Left kidney (tissue), 2 donors: ENCODE measurements around the gene NIPAL4. TPM values are rescaled to one million over a fixed set of nuclear protein-coding genes. Genes with fewer than 3 reads are reported as not detected.
A peak's percentile ranks its signal among the peaks of the same experiment; 100 is the strongest.
"Not testable (repeated sequence)": the region's sequence is repeated elsewhere in the genome, so short reads cannot be mapped to it uniquely, and the experiment has no call there.

ENCODE experiments used
- DNase-seq: peaks from one replicate; pipeline ENCODE4 v3.0.0-alpha.2; 2013
- polyA plus RNA-seq: library from polyadenylated mRNA; unstranded; fragments of 120-200 nt; gene quantifications from one replicate; pipeline ENCODE4 v1.2.1, GENCODE V29; 2013; ENCODE audit not compliant: insufficient read length

NIPAL4 gene
- polyA plus RNA-seq, 1 donor = 0.58 TPM

DNA sequence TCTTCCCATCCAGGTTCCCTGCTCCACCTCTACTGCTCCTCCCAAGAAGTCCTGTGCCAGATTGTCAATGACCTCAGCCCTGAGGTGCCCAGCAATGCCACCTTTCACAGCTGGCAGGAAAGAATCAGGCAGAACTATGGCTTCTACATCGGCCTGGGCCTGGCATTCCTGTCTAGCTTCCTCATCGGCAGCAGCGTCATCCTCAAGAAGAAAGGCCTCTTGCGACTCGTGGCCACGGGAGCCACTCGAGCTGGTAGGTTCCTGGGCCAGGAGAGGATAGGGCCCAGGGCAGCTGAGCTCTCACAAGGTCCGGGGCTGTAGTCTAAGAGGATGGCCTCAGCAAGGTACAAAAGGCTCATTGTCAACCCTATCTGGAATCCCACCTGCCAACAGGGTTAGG, 3.1 kb downstream of the NIPAL4 start:
- DNase-seq = no peak

DNA sequence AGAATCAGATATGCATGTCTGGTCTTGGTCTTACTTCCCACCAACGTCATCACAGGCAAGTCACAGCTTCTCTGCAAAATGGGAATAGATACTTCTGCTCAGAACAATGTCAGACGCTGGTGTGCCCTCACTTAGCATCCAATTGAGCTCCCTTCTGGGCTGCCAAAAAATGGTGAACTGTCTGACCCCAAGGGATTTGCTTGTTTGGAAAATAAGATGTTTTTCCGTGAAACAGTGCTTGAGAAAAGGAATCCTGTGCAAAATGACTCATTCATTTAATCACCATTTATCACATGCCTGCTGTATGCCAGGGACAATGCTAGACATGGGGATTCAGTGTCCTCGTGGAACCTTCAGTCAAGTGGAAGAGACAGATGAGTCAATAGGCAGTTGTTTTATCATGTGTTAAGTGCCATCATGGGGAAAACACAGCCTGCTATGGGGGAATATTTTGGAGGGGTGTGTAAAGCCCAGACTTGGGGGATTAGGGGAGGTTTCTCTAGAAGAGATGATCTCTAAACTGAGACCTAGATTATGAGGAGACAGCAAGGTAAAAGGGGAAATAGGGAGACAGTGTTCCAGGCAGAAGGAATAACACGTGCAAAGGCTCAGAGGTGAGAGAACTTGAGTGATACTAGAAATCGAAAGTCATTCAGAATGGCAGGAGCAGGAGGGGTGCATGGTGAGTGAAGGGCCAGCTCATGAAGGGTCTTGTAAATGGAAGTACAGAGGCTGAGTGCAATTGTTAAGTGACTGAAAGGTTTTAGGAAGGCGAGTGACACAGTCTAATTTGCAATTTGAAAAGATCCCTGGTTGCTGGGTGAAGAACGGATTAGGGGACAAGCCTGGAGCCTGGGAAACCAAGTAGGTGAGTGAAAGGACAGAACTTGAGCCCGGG, 3.9 kb downstream of the NIPAL4 start:
- no peak for DNase-seq

DNA sequence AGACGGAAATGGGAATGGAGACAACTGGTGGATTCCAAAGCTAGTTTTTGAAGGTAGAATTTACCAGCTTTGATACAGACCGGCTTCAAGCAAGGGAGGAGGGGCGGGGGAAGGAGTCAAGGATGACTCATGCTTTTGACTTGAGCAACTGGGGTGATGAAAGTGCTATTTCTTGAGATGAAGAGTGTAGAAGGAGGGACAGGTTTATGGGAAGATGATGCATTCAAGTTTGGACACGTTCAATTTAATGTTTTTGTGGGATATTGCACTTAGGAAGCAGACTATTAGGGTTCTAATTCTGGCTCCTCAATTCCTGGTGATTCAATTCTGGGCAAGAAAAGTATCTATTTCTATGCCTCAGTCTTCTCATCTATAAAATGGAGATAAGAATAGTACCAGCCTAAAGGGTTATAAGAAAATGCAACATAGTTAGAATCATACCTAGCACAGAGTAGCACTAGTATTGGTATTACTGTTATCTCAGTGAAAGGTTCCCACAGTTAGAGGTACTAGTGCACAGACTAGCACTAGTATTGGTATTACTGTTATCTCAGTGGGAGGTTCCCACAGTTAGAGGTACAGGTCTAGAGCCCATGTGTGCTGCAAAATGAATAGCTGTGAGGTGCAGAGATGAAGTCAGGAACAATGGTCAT, 4.6 kb downstream of the NIPAL4 start:
- no peak for DNase-seq

DNA sequence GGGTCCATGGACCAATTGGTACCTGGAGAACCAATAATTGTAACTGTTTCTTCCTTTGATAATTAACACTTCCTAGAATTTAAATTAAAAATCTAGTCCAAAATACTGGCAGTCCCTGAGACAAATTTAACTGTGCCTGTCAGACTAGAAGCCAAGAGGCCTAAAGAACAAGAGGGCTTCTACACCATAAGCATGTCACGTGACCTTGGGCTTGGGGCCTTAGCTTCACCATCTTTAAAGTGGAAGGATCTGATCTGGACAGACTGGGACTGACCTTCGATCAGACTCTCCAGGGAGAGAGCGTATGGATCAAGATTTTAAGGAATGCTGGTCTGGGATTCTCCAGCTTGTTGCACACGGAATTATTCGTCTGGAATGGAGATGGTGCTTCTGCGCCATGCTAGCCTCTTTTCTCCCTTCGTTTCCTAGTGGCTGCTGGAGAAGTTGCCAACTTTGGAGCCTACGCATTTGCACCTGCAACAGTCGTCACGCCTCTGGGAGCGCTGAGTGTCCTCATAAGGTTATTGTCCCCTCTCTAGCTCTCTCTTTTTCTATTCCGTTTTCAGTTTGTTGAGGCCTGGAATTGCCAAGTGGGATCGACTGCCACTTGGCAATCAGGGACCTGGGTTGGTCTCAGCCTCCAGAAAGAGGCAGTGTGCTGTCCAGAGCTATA, 8.4 kb downstream of the NIPAL4 start:
- DNase-seq = no peak

DNA sequence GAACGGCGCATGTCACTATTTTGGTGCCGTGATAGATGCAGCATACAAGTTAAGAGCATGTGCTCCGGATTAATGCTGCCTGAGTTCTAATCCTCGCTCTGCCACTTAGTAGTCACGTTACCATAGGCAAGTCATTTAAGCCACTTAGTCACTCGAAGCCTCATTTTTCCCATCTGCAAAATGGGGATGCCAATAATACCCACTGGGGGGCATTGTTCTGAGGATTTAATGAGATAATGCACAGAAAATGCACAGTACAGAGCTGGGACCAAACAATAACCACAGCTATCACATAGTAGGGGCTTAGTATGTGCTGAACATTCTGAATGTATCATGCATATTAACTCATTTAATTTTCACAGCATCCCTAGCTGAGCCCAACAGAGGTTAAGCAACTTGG, 9.1 kb downstream of the NIPAL4 start:
- DNase-seq = no peak

DNA sequence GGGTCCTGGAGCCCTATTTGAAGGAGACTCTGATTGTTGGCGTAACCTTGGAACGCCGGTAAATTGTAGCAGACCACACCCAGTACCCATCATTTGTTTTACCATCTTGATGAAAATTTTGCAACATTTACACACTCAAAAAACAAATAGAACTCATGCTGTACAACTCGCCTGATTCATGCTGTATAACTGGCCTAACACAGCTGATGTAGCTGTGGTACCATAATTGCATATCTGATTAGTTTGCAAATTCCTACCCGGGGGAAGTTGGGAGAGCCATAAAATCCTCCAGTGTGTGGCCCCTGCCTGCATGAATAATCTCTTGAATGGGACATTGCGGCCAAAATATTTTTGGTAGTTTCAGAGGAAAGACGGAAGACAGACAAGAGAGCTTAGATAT, 9.7 kb downstream of the NIPAL4 start:
- DNase-seq = no peak

DNA sequence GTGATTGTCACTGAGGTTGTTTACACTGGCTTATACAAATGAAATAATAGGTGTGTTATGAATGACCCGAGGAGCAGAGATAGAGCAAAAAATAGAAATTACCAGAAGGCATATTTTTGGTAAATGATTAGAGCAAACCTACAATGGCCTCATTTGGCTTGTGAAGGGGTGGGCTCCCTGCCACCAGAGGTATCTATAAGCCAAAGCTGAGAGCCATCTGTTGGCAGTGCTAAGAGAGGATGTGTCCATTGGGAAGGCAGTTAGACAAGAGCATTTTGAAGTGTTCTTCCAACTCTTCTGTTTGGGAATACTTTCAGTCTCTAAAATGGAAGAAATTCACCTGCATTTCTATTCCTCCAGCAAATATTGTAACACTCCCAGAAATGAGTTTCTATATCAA, 10.6 kb downstream of the NIPAL4 start:
- no peak for DNase-seq

DNA sequence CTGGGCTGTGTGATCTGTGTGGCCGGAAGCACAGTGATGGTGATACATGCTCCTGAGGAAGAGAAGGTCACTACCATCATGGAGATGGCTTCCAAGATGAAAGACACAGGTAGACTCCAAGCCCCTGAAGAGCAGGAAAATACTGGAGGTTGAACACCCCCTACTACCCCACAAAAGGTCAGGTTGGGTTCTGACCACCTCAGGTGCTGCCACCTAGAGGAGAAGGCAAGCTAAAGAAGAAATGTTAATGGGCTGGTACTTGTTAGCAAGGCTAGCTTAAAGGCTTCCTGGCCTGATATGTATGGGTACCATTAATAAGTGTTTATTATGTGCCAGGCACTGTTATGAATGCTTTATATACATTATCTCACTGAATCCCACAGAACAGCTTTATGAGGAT, 11.7 kb downstream of the NIPAL4 start:
- no peak for DNase-seq

DNA sequence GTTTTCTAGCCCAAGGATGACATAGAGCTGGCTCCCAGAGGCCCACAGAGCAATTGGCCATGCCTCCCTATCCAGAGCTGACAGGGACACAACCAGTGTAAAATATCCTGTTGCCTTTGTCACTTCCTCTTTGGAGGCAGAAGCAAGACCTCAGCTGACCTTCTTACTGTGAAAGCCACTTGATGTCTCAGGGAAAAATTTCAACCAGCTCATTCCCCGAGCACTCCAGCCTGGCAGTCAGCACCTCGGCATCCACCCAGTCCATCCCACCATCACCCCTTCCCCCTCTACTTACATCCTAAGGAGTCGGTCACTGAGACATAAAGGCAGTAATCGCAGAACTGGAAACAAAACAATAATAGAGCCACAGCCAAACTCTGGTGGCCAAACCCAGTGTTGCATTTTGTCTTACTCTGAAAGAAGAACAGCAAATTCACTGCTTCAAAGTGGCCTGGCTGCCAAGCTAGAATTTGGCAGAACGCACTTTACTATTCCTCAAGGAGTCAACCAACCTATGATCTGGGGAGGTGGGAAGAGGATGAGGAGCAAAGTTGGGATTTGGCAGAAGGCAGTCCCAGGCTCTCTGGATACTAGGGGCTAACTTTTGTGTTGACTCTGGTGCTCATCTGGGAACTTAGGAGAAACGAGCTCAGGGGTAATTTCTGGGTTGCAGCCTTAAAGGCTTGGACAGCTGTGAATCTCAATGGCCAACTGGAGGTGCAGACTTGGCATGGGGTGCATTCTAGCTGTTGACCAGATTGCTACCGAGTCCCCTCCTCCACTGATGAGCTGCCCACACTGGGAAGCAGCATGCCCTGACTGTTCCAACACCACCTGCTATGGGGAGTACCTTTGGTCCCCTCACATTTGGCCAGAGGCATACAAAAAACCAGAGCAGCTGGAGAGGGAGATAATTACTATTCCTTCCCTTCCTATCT, 13.6 kb downstream of the NIPAL4 start:
- no peak for DNase-seq

DNA sequence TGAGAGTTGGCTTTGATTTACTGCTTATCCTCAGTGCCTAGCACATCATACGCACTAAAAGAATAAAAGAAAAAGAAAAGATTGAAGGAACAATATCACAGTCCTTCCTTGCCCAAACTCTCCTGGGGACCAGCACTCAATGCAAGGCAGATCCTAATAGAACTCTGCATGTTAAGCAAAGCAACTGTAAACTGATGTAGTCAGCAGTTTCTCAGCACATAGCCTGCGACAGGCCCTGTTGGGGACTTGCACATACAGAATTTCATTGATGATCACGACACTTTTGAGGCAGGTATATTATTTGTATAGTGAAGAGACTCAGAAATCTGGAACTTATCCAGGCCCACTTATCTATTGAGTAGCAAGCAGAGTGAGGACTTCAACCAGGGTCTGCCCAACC, 15.4 kb downstream of the NIPAL4 start:
- no peak for DNase-seq

DNA sequence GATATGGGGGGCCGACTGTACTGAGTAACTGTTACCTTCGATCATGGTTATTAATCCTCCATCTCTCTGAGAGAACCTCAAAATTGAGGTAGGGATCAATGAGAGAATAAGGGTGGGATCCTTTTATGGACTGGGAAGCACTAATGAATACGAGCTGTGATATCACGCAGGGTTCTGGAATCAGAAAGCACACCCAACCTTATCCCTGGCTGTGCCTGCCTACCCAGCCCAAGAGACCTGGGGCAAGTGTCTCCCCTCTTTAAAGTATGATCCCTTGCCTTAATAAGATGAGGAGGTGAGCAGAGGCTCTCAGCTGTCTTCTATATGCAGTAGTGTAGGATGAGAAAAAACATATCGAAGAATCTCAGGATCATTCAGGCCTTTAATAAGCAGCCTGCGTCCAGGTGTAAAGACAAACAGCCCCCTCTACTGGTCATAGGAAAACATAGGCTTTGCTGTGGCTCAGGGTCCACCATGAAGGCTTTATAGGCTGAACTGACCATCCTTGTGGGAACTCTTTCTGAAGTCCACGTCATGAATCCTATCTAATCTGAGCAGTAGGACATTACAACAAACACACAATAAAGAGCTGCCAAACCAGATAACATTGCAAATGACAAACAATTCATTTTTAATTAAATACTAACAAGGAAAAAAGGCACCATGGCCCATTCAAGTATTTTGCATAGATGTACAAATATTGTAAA, 16.8 kb downstream of the NIPAL4 start:
- peak; percentile 71 for DNase-seq

DNA sequence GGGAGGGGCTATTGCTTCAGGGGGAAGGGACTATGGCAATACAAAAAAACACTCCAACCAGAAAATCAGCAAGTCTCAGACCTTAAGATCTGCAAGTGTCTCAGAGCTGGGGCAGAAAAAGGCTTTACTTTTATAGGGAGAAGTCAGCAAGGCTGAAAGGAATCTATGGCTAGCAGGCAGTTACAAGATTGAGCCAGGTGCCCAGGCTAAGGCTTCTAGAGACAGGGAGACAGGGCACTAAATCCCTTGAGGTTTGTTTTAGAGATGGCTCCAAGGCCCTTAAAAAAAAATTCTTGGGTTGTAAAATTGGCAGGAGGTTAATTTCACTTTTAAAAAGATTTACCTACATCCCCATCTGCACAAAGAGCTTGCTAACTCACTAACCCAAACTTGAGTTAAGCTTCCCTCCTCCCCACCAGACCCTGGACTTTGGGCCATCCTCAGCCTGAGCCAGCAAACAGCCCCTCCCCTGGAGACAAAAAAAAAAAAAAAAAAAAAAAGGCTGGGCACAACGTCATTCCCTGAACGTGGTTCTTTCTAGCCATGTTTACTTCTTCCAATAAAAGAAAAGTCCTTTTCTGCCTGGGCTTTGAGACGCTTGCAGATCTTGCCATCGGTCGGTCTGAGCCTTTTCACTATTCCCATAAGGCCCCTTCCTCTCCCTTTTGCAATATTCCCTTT, 17.9 kb downstream of the NIPAL4 start:
- DNase-seq = no peak

DNA sequence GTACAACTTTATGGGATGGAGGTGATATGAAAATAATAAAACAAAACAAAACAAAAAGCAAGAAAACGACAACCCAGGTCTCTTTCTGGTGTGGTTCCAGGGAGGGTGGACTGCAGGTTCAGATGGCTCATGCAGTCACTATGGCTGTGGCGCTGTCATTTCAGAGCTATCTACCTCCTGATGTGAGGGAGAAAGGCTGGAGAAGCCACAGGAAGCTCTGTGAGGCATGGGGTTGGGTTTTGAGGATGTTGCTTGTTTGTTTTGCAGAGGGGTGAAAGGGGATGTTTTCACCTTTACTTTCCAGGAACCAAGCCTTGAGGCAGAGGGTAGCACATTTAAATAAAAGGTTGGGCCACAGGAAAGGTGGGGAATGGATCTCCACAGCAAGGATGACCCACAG, 18.7 kb downstream of the NIPAL4 start:
- DNase-seq = no peak

DNA sequence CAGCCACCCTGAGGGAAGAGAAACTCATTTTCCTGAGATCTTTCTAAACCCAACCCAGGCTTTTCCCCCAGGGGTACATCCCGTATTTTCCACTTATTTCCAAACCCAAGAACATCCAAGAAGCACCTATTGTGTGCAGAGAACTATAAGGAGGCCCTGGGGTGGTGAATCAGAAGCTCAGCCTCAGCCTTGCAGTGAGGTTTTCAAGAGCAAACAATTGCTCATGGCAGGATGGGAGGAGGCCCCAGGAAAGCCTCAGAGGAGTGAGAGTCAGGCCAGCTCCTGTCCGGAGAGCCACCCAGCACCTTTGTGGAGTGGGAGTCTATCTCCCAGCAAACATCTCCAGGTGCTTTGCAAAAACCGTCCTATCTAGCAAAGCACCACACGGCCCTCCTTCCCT, 19.2 kb downstream of the NIPAL4 start:
- DNase-seq = no peak

DNA sequence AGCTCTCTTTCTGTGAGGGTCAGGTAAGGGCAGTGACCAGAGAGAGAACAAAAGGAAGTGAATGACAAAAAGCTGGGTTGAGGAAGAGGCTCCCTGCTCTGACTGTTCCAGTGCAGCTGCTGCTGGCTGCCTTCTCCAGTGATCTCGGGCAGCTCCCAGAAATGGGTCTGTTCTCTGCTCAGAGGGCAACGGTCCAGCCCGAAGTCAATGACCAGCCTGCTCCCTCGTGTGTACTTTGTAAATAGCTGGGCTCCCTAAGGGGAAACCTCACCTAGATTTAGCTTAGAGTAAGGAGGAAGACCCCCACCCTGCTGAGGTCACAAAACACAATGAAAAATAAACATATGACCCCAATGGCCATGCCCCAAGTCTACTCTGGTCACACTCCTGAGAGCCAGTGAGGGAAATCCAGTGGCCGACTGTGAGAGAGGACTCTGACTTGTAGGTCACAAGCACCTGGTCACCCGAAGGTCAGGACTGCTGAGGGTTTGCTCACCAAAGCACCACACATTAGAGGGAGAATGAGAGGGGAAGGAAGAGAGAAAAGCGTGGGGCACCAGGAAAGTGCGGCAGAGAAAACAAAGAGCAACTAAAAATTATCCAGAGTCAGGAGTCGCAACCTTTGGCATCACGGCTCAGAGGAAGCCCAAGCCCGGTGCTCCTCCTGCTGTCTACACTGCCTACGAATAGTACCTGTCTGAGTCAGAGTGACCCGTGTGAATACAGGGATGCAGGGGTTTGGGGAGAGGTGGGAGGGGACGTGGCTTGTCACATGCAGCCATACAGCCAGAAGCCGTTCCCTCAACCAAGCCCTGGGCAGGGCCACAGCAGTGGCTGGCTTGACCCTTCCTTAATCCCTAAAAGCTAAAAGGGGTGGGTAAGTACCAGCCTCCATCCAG, 19.8 kb downstream of the NIPAL4 start:
- DNase-seq = no peak

DNA sequence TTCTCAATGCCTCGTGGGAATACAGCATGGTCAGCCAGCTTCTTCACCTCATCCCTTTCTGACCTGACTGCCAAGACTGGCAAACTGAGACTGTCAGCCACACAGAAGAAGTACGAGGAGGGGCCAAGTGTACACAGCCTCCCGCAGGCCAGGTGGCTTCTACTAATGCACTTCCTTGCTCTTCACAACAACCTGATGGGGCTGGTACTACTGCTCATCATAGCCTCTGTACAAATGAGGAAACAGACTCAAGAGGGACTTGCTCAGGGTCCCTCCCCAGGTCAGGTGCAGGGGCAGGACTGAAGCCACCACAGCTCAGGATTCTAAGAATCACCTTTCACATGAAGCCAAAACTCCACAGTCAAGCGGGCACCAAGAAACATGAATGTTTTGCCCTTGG, 21.3 kb downstream of the NIPAL4 start:
- DNase-seq = no peak

DNA sequence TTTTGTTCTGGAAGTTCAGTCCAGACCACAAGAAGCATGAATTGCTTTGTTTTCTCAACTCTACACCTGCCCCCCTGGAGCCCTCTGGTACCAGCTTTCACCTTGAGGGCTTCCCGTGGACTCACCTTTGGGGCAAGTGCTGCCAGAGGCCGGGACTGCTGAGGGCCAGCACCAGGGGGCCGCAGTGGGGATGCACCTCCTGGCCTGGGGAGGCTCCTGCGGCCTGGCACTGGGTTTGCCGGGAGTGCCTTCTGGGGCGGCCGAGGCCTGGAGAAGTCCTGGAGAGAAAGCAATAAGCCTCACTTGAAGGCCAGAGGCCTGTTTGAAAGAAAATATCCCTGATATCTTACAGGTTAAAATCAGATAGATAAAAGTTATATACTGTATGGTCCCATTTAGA, 21.7 kb downstream of the NIPAL4 start:
- no peak for DNase-seq

DNA sequence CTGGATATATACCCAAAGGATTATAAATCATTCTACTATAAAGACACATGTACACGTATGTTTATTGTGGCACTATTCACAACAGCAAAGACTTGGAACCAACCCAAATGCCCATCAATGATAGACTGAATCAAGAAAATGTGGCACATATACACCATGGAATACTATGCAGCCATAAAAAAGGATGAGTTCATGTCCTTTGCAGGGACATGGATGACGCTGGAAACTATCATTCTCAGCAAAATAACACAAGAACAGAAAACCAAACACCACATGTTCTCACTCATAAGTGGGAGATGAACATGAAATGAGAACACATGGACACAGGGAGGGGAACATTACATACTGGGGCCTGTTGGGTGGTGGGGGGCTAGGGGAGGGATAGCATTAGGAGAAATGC, 22.7 kb downstream of the NIPAL4 start:
- not testable (repeated sequence) for DNase-seq

DNA sequence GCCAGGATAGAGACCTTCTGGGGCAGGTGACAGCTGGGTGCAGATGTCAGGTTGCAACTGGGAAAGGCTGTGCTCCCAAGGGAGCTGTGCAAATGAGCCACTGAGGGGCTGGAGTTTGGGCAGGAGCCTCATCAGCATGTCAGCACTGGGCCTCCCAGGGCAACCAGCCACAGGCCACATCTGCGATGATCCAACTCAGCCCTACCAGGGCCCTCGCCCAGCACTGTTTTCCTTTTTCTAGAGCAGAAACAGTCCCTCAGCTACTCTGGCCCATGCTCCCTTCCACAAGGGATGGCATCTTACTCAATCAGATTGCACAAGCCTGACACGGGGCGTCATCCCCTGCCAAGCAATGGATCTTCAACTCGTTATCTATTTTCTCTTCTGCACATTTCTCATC, 24.8 kb downstream of the NIPAL4 start:
- DNase-seq = no peak

DNA sequence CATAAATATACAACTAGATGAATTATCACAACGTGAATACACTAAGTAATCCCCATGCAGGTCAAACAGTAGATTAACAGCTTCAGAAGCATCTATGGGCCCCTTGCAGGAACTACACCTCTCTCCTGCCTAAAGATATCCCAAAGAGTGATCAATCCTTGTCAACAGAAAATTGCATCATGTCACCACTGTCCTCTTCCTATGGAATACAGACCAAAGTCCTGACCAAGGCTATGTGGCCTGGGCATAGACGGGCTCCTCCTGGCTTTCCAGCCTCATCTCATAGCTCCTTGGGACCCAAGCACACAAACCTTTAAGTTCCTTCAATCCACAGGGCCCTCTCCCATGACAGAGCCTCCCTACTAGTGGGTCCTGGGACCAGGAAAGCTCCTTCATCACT, 25.3 kb downstream of the NIPAL4 start:
- no peak for DNase-seq
